Aorta (tissue), 5 donors: ENCODE results near the gene C6orf15. TPM values are rescaled to one million over a fixed set of nuclear protein-coding genes. Genes with fewer than 3 reads are reported as not detected.
"Not testable (repeated sequence)": the region's sequence is repeated elsewhere in the genome, so short reads cannot be mapped to it uniquely, and the experiment has no call there.

Experiments used
- ATAC-seq: fragments of 200-7000 bp; cut with Tn5 transposase; one replicate; pipeline ENCODE4 v1.9.1; 2022; ENCODE audit warnings: moderate library complexity; ENCODE audit not compliant: low FRiP score
- DNase-seq, 2 donors: peaks; one replicate each; pipeline ENCODE4 v3.0.0-alpha.2; 2020
- H3K27ac ChIP-seq, 2 donors: one replicate each; pipeline ENCODE4 v1.5.1; 2013; ENCODE audit warnings: low read length in 2 of 2, mild to moderate bottlenecking in 2 of 2, moderate library complexity in 2 of 2, control low read depth in 1 of 2, inconsistent platforms in 1 of 2, low read depth in 1 of 2
- H3K27me3 ChIP-seq, 2 donors: one replicate each; pipeline ENCODE4 v1.6.1; 2013; ENCODE audit warnings: control low read depth in 1 of 2, low read length in 1 of 2, mild to moderate bottlenecking in 1 of 2, moderate library complexity in 1 of 2; ENCODE audit not compliant: insufficient read depth in 2 of 2, control insufficient read depth in 1 of 2
- H3K36me3 ChIP-seq, 2 donors: one replicate each; pipeline ENCODE4 v1.6.1; 2013; ENCODE audit warnings: control low read depth in 1 of 2, low read length in 1 of 2, mild to moderate bottlenecking in 1 of 2; ENCODE audit not compliant: insufficient read depth in 2 of 2, control insufficient read depth in 1 of 2
- H3K4me1 ChIP-seq, 2 donors: one replicate each; pipeline ENCODE4 v1.6.1; 2013; ENCODE audit warnings: low read length in 2 of 2, control low read depth in 1 of 2, mild to moderate bottlenecking in 1 of 2, moderate library complexity in 1 of 2; ENCODE audit not compliant: insufficient read depth in 2 of 2, control insufficient read depth in 1 of 2
- H3K4me3 ChIP-seq, 2 donors: one replicate each; pipeline ENCODE4 v1.5.1; 2013; ENCODE audit warnings: low read length in 2 of 2, control low read depth in 1 of 2, mild to moderate bottlenecking in 1 of 2
- H3K9me3 ChIP-seq: one replicate; pipeline ENCODE4 v1.6.1; 2013; ENCODE audit warnings: mild to moderate bottlenecking, low read length; ENCODE audit not compliant: control insufficient read depth
- WGBS, 2 donors: extraction: QIAGEN DNeasy Blood & Tissue Kit; methylation state at CpG; one replicate each; pipeline ENCODE4 v1.1.7; 2013; 5-methylcytosine and 5-hydroxymethylcytosine counted together
- intact Hi-C, 2 donors: fragments of 100-400 bp; cut with DNase I; formaldehyde crosslinking; loops; one replicate each; pipeline versions ENCODE4 v1.14.2 to v1.15.0; 2022
- polyA plus RNA-seq, 2 donors: library from polyadenylated mRNA; stranded (reverse); fragments of 200-250 nt; gene quantifications; one replicate each; pipeline ENCODE4 v1.2.3, GENCODE V29; 2013
- total RNA-seq, 2 donors: library from RNA; stranded (reverse); fragmentation: NEBNext Ultra II Directional; extraction: Animal tissue kit (Norgen Biotek cat#: 25700); gene quantifications; one replicate each; pipeline ENCODE4 v1.2.1, GENCODE V29; 2021
- donor health status: healthy with polysubstance abuse.
- donor health status: Bipolar disorder and iron deficiency.
- donor health status: DM: no; HTN: no; CAD: no.
- donor health status: DM: no; HTN: no; CAD: no.
- donor health status: DM: yes; HTN: yes; CAD: no.

The C6orf15 gene
- total and polyA plus RNA-seq, 4 donors = not detected

- no peak for ATAC-seq
- Histone ChIP-seq H3K9me3 (no peaks in the 10 kb centered on the region), H3K27ac (no peak overlapping the region), H3K36me3 (no peaks in the 10 kb centered on the region), H3K4me1 (no peaks in the 10 kb centered on the region), H3K27me3 (no peaks in the 10 kb centered on the region), H3K4me3 (no peak overlapping the region)
- no peak for DNase-seq
- intact Hi-C loops = loop anchor here in 1 of 2 donors (5.0 kb wide), 1 partner anchor 153 kb away; no protein-coding TSS in a partner anchor
- WGBS, 2 donors = 27 to 32% methylated on average over 6 of the region's 6 CpGs
Observed at GRCh38 chr6:31070711-31071197, 41.6 kb downstream of the C6orf15 start.

- DNase-seq (peak; percentile 78 to 90), ATAC-seq (peak; percentile 80)
- H3K27ac ChIP-seq = no peak overlapping the region
- H3K27me3 ChIP-seq = no peaks in the 10 kb centered on the region
- intact Hi-C loops = no loop called here
- no peak overlapping the region for H3K4me3 ChIP-seq
- no peaks in the 10 kb centered on the region for H3K9me3 ChIP-seq
- H3K36me3 ChIP-seq = no peaks in the 10 kb centered on the region
- no peaks in the 10 kb centered on the region for H3K4me1 ChIP-seq
- WGBS, 2 donors = 50 to 56% methylated on average over 13 of the region's 13 CpGs
Observed at GRCh38 chr6:31068669-31069340, 43.6 kb downstream of the C6orf15 start.

- H3K36me3 ChIP-seq, DNase-seq, intact Hi-C loops, H3K9me3 ChIP-seq, H3K4me1 ChIP-seq, H3K27ac ChIP-seq, ATAC-seq, H3K4me3 ChIP-seq, H3K27me3 ChIP-seq: not testable (repeated sequence)
- WGBS, 2 donors = 81 to 90% methylated on average over 6 of the region's 11 CpGs
Observed at GRCh38 chr6:31067891-31068668, 44.3 kb downstream of the C6orf15 start.

GRCh38 chr6:31067028-31067427 lies 45.3 kb downstream of the C6orf15 start:
- H3K9me3 ChIP-seq, H3K36me3 ChIP-seq, H3K27me3 ChIP-seq, H3K4me1 ChIP-seq, DNase-seq, intact Hi-C loops, ATAC-seq, H3K4me3 ChIP-seq, H3K27ac ChIP-seq: not testable (repeated sequence)
- WGBS, 2 donors = 87% methylated on average over 19 to 32 of the region's 32 CpGs

- Histone ChIP-seq H3K9me3 (no peaks in the 10 kb centered on the region), H3K36me3 (no peaks in the 10 kb centered on the region), H3K4me1 (no peaks in the 10 kb centered on the region), H3K27ac (no peak overlapping the region), H3K27me3 (no peaks in the 10 kb centered on the region), H3K4me3 (no peak overlapping the region)
- intact Hi-C loops = no loop called here
- ATAC-seq (no peak), DNase-seq (no peak)
- WGBS, 2 donors = 48 to 53% methylated on average over 2 of the region's 2 CpGs
Observed at GRCh38 chr6:31065556-31065955, 46.8 kb downstream of the C6orf15 start.

- Histone ChIP-seq H3K4me3 (no peak overlapping the region), H3K4me1 (no peaks in the 10 kb centered on the region), H3K27me3 (no peaks in the 10 kb centered on the region), H3K27ac (no peak overlapping the region), H3K36me3 (no peaks in the 10 kb centered on the region), H3K9me3 (no peaks in the 10 kb centered on the region)
- WGBS, 2 donors = 67 to 71% methylated on average over 7 of the region's 7 CpGs
- ATAC-seq = no peak
- intact Hi-C loops = no loop called here
- DNase-seq = no peak
Observed at GRCh38 chr6:31063906-31064435, 48.4 kb downstream of the C6orf15 start.

Other genes starting within 250 kb of the C6orf15 start
- 10 to 100 TPM; 29.5 to 32.0 TPM for gene DDR1, start 228.1 kb downstream of the C6orf15 start, total RNA-seq
- gene DDR1, start 228.1 kb downstream of the C6orf15 start, polyA plus RNA-seq = 10 to 100 TPM in 1 of 2 donors, 1 to 10 TPM in 1; 6.8 to 15.4 TPM
- gene GTF2H4, start 204.4 kb downstream of the C6orf15 start, total RNA-seq = 10 to 100 TPM; 31.2 to 37.0 TPM
- 10 to 100 TPM in 1 of 2 donors, 1 to 10 TPM in 1; 3.9 to 88.2 TPM for gene GTF2H4, start 204.4 kb downstream of the C6orf15 start, polyA plus RNA-seq
- gene VARS2, start 198.3 kb downstream of the C6orf15 start, total RNA-seq = 10 to 100 TPM; 16.0 to 19.1 TPM
- gene VARS2, start 198.3 kb downstream of the C6orf15 start, polyA plus RNA-seq = 10 to 100 TPM in 1 of 2 donors, 1 to 10 TPM in 1; 9.6 to 65.7 TPM
- gene SFTA2, start 180.4 kb downstream of the C6orf15 start, total RNA-seq = not detected
- gene SFTA2, start 180.4 kb downstream of the C6orf15 start, polyA plus RNA-seq = 1 to 10 TPM in 1 of 2 donors, not detected in 1; 2.4 TPM
- gene MUCL3, start 171.6 kb downstream of the C6orf15 start, total RNA-seq = not detected
- under 1 TPM; 0.13 to 0.18 TPM for gene MUCL3, start 171.6 kb downstream of the C6orf15 start, polyA plus RNA-seq
- gene MUC21, start 128.9 kb downstream of the C6orf15 start, total RNA-seq = not detected
- under 1 TPM; 0.20 to 0.75 TPM for gene MUC21, start 128.9 kb downstream of the C6orf15 start, polyA plus RNA-seq
- not detected for gene MUC22, start 102.1 kb downstream of the C6orf15 start, total RNA-seq
- gene MUC22, start 102.1 kb downstream of the C6orf15 start, polyA plus RNA-seq = not detected
- gene PSORS1C1, start 2.2 kb upstream of the C6orf15 start, total RNA-seq = 1 to 10 TPM; 3.0 to 4.3 TPM
- 1 to 10 TPM; 1.6 to 6.8 TPM for gene PSORS1C1, start 2.2 kb upstream of the C6orf15 start, polyA plus RNA-seq
- not detected for gene CDSN, start 7.9 kb upstream of the C6orf15 start, total RNA-seq
- gene CDSN, start 7.9 kb upstream of the C6orf15 start, polyA plus RNA-seq = not detected
- not detected for gene PSORS1C2, start 26.5 kb upstream of the C6orf15 start, total RNA-seq
- not detected for gene PSORS1C2, start 26.5 kb upstream of the C6orf15 start, polyA plus RNA-seq
- gene CCHCR1, start 45.2 kb upstream of the C6orf15 start, total RNA-seq = 10 to 100 TPM; 13.7 to 23.2 TPM
- gene CCHCR1, start 45.2 kb upstream of the C6orf15 start, polyA plus RNA-seq = 10 to 100 TPM in 1 of 2 donors, 1 to 10 TPM in 1; 7.0 to 21.3 TPM
- 1 to 10 TPM; 3.1 to 8.3 TPM for gene TCF19, start 46.0 kb upstream of the C6orf15 start, total RNA-seq
- 1 to 10 TPM; 3.4 to 4.2 TPM for gene TCF19, start 46.0 kb upstream of the C6orf15 start, polyA plus RNA-seq
- 1 to 10 TPM in 1 of 2 donors, under 1 TPM in 1; 0.45 to 2.2 TPM for gene POU5F1, start 58.1 kb upstream of the C6orf15 start, total RNA-seq
- gene POU5F1, start 58.1 kb upstream of the C6orf15 start, polyA plus RNA-seq = 1 to 10 TPM in 1 of 2 donors, not detected in 1; 2.6 TPM
- gene HLA-C, start 159.5 kb upstream of the C6orf15 start, total RNA-seq = 100 to 1,000 TPM; 491 to 529 TPM
- 100 to 1,000 TPM; 301 to 355 TPM for gene HLA-C, start 159.5 kb upstream of the C6orf15 start, polyA plus RNA-seq
- 1,000 to 10,000 TPM in 1 of 2 donors, 100 to 1,000 TPM in 1; 862 to 1,392 TPM for gene HLA-B, start 244.6 kb upstream of the C6orf15 start, total RNA-seq
- 100 to 1,000 TPM; 209 to 214 TPM for gene HLA-B, start 244.6 kb upstream of the C6orf15 start, polyA plus RNA-seq